ENCODE measurements around the gene PLEKHG4B.
"Not testable (repeated sequence)": the region's sequence is repeated elsewhere in the genome, so short reads cannot be mapped to it uniquely, and the experiment has no call there.

Gene PLEKHG4B

GRCh38 chr5:231661-232060, 139.7 kb downstream of the PLEKHG4B start:
- no peak for DNase-seq

GRCh38 chr5:233426-233825, 141.5 kb downstream of the PLEKHG4B start:
- not testable (repeated sequence) for DNase-seq

- no peak for DNase-seq
Measured at GRCh38 chr5:234450-234849, 142.5 kb downstream of the PLEKHG4B start.

GRCh38 chr5:235527-235926, 143.6 kb downstream of the PLEKHG4B start:
- DNase-seq: not testable (repeated sequence)

GRCh38 chr5:237931-238330, 146.0 kb downstream of the PLEKHG4B start:
- DNase-seq: not testable (repeated sequence)

All from islet precursor cell (in vitro differentiated cells).